NCI-H2196 (cell line): Measurements from ENCODE around the gene GCC1.
"Not testable (repeated sequence)": the region's sequence is repeated elsewhere in the genome, so short reads cannot be mapped to it uniquely, and the experiment has no call there.

Experiments used
- DNase-seq: peaks from one replicate; lab custom pipeline; 2025; ENCODE audit not compliant: unreplicated experiment; lab: John Stamatoyannopoulos, UW

The GCC1 gene

DNA sequence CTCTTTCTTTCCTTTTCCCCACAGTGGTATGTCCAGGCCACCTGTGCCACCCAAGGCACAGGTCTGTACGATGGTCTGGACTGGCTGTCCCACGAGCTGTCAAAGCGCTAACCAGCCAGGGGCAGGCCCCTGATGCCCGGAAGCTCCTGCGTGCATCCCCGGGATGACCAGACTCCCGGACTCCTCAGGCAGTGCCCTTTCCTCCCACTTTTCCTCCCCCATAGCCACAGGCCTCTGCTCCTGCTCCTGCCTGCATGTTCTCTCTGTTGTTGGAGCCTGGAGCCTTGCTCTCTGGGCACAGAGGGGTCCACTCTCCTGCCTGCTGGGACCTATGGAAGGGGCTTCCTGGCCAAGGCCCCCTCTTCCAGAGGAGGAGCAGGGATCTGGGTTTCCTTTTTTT is 5.8 kb upstream of the GCC1 start:
- DNase-seq = no peak

DNA sequence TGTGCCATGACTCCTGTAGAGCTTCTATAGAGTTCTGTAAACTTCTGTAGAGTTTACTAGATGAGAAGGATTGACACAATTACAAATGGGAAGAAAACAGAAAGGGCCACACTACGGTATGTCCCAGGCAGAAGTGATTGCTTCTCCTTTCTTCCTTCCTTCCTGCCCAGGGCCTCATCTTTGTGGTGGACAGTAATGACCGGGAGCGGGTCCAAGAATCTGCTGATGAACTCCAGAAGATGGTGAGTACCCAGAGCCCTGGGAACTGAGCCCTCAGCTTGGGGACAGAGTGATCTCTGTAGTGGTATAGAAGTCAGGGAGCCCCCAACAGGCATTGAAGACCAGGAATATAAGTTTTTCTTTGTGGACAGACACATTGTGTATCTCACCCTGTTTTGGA is 4.5 kb upstream of the GCC1 start:
- DNase-seq = no peak

DNA sequence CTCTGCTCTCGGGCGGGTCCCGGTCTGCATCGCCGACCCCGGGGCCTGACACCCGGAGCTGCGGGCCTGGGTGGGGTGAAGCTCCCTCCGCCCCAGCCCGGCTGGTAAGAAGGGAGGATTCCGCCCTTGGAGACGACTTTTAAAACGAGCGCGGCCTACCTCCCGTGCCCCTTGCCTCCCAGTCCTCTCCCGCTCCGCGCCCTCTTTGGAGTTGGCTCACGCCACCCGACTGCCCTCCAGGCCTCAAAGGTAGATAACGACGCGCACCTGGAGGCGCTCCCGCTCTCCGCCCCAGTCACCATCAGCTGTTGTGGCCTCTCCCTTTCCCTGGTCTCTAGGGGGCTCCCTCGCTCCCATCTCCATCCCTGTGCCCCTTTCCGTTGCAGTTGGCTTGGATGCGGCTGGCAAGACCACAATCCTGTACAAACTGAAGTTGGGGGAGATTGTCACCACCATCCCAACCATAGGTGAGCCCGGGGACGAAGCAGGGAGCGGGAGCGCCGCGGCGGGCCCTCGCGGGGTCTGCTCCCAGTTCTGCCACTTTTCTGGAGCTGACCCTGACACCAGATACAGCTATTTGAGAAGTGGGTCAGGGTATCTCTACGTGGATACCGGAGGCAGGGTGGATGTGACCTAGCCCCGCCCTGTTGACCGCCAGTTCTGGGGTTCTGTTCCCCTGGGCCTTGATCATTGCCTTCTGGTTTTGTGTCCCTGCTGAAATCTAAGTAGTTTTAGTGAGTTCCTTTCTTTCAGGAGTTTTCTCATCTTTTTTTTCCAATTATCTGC is 3.5 kb upstream of the GCC1 start:
- DNase-seq = peak; percentile 41

DNA sequence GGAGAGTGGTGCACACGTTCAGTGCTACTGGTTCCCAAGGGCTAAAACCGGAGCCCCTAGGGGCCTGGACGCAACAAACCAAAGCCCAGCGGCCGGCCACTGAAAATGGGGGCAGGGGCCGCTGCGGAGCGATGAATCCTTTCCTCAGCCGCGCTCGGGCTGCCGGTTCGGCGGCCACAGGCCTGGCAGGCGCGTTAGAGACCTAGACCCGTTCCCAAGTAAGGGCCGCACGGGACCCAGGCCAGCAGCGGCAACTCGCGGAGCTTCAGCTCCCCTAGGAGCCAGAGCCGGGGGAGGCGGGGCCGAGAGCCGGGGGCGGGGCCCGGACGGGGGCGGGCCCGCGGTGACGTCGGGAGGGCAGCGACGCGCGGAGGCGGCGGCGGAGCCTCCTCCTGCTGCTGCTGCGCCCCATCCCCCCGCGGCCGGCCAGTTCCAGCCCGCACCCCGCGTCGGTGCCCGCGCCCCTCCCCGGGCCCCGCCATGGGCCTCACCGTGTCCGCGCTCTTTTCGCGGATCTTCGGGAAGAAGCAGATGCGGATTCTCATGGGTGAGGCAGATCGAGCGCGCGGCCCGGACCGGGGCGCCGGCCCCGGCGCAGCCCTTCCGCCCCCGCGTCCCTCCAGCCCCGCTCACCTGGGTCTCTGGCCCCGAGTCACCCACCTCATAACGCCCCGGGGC is 2.8 kb upstream of the GCC1 start, which contains the start of gene ARF5:
Gene ARF5 (plus strand): TSS at position 393 of the 678 bp plus-strand sequence. CDS start 88 bp downstream, at position 481.
- peak; percentile 88 for DNase-seq

DNA sequence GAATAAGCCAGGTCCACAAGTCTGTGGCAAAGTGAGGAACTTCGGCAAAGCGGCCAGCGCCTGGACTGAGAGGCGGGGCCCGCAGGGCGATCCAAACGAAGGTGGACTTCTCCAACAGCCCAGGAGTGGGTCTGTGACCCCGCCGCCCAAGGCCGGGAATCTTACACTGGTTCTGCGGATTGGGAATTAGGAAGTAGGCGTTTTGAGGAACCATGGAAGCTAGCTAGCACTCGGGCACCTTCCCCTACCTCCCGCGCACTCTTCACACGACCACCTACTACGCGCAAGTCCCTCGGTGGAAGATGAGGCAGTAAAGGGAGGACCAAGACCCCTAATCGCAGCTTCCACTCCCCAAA is 2.2 kb upstream of the GCC1 start:
- DNase-seq = no peak

DNA sequence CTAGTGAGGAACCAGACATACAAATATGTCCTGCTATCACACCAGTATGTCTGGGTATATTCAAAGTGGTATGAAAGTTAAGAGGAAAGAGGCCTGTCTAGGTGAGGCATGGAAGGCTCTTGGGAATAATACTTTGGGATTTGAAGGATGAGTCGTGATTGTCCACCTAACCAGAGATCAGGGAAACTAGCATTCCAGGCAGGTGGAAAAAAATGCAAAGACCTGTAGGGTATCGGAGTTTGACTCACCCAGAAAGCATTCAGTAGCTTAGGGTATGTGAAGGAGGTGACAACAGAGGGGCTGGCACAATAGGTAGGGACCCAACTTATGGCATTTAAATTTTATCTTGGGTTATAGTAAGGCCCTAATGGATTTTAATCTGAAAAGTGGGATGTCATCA is 950 bp upstream of the GCC1 start:
- no peak for DNase-seq

DNA sequence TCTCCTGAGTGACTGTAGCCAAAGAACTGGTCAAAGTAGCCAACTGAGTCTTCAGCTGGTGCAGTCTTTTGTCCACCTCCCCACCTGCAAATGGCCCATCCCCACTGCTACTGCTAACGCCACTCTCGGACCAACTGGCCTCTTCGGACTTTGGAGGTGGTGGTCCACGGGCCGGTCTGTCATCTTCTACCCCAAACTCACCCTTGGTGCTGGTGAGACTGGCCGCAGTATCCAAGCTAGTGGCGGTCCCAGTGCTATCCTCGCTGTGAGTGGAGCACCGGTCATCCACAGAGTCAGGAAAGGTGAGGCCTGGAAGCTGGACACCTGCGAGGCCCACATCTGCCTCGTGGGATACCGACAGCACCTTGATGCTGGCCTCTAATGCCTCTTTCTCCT is 750 bp downstream of the GCC1 start:
- no peak for DNase-seq

DNA sequence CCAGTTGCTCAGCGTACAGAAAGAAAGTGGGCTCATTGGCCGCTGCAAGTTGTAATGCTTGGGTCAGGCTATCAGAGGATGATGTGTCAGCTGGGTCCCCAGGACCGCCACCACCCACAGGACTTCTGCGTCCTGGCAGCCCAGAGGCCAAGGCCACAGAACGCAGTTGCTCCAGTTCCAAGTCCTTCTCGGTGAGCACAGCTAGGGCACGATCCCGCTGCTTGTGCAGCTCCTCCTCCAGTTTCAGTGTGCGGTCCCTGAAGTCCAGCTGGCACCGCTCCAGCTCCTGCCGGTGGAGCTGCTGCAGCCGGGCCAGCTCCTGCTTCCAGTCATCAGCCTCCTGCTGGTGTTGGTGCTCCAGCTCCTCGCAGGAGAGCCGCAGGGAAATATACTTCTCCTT is 3.0 kb downstream of the GCC1 start:
- DNase-seq = peak; percentile 15

DNA sequence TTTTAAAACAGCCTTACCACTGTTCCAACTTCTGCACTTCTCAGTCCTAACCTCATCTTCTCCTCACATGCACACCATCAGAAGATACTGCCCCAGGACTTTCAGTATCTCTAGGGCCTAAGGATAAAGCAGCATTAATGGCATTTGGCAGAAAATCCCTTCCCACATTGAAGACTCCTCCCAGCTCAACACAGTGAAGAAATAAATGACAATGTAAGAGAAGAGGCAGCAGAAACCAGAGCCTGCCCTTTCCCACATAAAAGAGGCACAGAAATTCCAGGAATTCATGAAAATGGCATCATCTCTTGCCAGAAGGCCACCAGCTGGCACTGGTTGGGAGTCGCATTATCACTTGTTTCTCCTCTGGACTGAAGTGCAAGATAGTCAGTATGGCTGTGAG is 3.7 kb downstream of the GCC1 start:
- DNase-seq = no peak

DNA sequence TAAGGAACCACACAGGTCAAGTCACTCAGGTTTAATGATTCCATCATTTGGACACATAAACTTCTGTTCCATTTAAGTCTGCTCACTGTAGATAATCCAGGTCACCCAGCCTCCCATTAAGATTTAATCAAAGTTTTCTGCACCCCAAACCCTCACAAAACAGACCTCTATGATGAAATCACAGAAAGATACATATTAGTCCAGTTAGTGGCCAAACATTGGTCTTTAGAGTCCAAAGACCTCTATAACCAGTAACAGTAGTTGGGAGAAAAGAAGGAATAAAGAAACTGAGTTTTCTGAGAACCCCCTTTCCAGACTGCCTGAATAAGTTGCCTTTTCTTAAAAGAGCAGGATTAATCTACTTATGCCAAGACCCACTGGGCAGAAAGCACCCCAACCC is 4.8 kb downstream of the GCC1 start:
- no peak for DNase-seq

DNA sequence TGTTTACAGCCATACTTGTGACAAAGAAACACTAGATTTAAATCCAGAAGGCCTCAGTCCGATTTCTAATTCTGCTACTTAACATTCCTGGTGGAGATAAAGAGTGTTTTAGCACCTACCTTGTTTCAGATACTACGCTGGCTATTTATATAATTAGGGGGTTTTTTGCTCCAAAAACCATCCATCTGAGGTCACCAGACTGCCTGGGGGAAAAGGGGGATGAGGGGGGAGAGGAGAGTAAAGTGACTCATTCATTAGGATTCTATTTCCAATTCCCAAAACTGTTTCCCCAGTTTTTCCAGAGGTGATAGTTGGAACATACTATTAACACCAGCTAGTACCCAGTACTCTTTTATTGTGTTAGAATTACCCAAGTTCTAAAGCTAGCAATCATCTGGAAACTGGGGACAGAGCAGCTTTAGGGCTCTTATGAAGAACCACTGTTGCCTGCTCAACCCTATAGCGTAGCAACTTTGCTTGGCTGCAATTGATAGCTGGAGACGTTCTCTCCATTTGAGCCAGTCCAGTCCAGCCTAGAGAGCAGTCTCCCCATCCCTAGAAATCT is 6.6 kb downstream of the GCC1 start:
- no peak for DNase-seq

DNA sequence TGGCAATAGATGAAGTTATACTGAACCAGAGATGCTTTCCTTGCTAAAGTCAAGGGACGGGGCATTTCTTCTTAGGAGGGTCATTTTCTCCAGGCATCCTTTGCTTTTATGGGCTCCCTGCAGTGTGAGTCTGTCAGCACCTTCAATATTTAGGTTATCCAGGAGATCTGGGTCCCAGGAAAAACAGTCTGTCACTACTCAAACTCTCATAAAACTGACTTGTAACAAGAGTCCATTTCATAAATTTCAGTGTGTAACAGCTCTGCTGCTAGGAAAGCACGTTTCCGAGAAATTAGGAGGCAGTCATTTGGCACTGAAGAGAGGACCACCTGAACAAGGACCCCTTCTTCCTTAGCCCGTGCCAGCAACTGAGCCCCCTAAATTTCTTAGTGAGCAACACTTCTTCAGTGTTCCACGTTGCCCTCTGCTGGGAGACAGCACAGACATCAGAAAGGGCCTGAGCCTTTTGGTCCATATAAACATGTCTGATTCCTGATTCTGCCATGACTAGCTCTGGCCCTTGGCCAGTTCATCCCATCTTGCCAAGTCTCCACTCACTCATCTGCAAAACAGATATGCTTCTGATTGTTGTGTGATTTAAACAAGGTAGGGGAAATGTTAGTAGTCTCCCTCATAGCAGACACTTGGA is 7.2 kb downstream of the GCC1 start:
- no peak for DNase-seq

DNA sequence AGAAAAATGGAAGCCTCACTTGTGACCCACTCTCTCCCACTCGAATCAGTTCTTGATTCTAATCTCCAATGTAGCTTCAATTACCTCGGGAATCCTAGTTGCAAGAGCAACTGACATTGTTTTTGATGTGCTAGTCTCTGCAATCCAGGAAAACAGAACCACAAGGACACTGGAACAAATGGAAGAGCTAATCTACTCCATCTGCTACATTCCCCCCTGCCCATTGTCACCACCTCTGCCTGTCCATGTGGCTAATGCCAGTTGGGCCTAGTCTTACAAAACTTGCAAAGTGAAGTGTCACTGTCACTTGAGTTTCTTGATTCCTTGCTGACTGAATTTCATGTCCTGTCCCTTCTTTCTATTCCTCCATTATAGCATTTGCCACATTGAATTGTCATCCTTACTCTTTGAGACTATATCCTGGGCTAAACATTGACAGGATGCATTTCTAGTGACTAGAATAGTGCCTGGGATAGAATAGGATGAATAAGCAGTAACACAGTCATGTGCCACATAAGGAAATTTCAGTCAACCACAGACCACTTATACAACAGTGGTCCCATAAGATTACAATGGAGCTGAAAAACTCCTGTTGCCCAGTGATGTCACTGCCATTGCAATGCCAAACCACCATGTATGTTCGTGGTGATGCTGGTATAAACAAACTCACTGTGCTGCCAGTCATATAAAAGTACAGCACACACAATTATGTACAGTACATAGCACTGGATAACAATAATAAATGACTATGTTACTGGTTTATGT is 13.5 kb downstream of the GCC1 start:
- no peak for DNase-seq

DNA sequence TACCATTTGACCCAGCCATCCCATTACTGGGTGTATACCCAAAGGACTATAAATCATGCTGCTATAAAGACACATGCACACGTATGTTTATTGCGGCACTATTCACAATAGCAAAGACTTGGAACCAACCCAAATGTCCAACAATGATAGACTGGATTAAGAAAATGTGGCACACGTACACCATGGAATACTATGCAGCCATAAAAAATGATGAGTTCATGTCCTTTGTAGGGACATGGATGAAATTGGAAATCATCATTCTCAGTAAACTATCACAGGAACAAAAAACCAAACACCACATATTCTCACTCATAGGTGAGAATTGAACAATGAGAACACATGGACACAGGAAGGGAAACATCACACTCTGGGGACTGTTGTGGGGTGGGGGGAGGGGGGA is 17.4 kb downstream of the GCC1 start:
- DNase-seq = not testable (repeated sequence)

DNA sequence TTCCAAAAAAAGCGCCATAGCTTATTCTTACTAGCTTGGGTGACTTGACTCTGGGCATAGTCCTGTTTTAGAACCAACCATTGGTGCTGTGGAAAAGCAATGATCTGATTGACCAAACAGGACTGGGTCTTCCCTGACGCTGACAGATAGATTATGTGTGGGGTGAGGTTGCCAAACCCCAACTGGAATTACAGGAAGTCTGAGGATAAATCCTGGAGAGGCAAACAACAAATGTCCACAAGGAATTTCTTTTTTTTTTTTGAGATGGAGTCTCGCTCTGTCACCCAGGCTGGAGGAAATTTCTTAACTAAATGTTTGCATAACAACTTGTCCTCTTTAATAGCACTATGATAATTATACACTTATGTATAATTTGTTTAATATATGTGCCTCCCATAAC is 19.2 kb downstream of the GCC1 start:
- DNase-seq = no peak

DNA sequence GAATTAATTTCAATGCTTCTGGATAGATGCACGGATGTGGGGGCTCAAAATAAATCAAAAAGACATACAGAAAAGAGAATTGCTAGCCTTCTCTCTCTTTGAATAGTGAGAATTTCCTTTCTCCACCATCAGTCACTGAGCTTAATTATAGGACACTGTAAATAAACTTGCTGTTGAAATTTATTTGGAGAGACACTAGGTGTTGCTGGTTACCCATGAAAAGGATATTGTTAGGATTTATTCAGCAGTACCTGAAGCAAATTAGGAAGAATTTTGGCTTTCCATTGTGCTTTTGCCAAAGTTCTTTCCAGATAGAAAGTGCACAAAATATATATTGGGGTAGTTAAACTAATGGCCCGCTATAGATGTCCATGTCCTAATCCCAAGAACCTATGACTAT is 27.6 kb downstream of the GCC1 start:
- DNase-seq = no peak

DNA sequence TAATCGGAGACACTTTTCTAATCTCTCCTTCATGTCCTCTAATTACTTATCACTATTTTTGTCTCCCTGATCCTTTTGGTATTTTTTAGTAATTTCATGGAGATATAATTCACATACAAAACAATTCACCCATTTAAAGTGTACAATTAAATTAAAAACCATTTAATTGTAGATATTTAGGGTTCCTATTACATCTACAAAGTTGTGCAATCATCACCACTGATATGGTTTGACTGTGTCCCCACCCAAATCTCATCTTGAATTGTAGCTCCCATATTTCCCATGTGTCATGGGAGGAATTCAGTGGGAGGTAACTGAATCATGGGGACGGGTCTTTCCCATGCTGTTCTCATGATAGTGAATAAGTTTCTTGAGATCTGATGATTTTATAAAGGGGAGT is 29.0 kb downstream of the GCC1 start:
- DNase-seq = no peak

DNA sequence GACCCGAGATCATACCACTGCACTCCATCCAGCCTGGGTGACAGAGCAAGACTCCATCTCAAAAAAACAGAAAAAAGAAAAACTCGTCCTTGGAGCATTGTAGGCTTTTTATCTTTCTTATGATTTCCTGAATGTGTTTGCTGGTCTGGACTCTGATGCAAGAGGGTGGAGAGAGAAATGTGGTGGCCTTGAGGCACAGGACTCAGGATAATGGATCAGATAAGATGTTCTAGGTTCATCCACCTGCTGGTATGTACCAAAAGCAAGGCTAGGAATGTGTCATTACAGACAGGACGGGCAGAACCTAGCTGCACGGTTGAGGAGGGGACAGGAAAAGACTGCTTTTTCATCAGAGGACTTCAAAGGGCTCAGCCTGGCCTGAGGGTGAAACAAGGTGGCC is 33.5 kb downstream of the GCC1 start:
- no peak for DNase-seq

DNA sequence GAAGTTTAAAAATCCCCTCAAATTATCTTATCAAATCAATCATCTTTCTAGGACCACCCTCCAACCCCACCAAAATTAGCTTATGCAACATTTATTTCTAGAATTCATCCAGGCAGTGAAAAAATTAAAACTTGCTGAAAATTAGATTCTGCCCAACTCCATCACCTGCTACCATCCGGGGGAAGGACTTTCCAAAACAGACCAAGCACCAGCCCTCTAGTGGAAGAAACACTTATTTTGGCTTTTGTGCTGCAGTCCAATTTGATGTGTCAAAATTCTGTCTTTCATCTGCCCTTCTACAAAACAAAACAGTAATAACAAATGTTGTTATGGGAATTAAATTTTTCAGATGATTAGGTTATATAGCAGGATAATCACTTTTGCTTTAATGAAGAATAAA is 35.1 kb downstream of the GCC1 start:
- no peak for DNase-seq

DNA sequence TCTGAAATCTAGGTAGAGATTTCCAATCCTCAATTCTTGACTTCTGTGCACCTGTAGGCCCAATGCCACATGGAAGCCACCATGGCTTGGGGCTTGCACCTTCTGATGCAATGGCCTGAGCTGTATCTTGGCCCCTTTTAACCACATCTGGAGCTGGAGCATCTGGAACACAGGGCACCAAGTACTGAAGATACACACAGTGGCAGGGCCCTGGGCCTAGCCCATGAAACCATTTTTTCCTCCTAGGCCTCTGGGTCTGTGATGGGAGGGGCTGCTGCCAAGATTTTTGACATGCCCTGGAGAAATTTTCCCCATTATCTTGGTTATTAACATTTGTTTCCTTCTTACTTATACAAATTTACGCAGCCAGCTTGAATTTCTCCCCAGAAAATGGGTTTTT is 39.1 kb downstream of the GCC1 start:
- DNase-seq = no peak

DNA sequence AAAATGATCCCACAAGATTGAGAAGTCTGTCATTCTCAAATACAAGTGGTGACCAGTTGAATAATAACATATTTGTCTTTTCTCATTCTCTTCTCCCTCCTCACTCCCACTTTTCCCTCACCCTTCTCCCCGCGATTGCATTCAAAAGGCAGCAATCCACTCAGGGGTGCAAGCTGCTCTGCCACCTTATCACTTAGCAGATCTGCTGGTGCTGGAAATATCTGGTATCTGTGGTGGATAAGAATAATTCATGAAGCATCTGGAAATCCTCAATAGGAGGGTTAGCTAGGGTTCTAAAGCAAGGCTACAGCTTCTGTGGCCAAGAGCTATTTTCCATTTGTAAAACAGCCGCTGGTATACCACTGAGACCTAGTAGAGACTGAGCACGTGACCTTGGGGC is 43.8 kb downstream of the GCC1 start:
- no peak for DNase-seq
